HG03575 (cell line): Measurements from ENCODE around the gene FBN2.

ENCODE experiments used
- ATAC-seq: cut with Tn5 transposase; IDR thresholded peaks from one replicate; pipeline ENCODE4 v1.9.1; 2021; ENCODE audit not compliant: unreplicated experiment, insufficient number of reproducible peaks, low FRiP score; ENCODE audit errors: extremely low read depth

Gene FBN2

GRCh38 chr5:128538000-128538249 is at the start of gene FBN2:
Gene FBN2, minus strand, starts transcription at chr5:128538245. Its CDS starts 642 bp downstream, at chr5:128537603.
- no peak for ATAC-seq

DNA sequence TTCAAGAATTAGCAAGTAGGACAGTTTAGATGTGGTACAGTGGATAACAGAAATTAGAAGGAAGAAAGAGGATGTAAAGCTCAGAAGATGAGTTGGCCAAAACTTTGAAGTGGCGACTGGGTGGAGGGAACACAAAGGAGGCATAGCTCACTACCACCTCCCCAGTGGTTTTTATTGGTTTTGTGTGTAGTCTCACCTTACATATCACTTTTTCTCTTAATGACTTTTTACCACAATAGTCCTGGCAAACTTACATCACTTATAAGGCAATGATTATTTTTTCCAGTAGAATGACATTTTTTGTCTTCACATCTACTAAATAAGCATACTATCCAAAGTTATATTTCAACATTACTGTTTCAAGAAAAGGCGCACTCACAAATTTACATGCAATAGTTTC is 49.2 kb upstream of the FBN2 start:
- ATAC-seq: no peak

DNA sequence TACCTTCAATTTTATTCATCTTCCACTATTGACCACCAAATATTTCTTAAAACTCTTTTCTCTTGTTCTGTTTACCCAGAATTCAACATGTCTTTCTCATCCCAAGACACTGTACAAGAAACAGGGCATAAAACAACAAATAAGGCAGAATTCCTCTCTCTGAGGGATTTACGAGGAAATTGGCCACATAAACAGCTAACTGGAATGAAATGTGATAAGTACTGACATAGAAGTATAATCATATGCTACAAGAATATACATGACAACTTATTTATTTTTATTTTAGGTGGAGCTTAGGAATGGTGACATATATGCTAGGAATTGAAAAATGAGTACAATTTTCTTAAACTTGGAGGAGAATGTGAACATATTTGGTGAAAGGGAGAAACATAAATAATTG is 48.8 kb upstream of the FBN2 start:
- ATAC-seq: no peak

GRCh38 chr5:128579639-128580038 is 41.6 kb upstream of the FBN2 start:
- no peak for ATAC-seq

DNA sequence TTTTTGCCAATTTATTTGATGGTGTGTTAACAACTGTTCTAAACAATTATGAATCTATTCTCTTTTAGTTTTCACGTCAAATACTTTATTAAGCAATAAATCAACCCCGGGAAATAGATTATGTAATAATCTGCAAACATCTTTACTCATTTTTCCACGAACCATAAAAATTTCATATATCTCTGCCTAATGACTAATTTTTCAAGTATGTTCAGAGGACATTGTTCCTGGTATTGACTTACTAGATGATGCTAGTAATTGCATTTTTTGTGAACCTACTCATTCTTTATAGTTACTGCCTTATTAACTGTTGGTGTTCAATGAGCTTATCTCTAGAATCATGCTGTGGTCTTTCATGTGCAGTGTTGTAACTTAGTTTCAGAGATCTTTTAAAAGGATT is 41.0 kb upstream of the FBN2 start:
- ATAC-seq: no peak

DNA sequence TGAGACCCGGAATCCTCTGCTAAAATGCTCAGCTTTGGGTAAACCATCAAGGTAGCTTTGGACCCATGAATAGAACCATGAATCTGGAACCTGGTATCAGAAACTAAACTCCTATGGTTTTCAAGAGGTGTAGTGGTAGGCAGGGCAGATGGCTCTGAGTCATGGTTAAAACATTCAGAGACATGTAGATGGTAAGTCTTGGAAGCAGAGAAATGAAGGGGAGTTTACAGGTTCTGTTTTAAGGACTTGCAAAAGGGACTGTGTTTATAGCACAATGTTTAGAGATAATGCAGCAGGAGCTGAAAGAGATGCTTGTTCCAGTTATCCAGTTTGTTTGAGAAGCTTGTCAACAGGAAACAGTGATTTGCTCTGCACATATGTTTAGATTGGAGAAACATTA is 36.0 kb upstream of the FBN2 start:
- ATAC-seq: no peak

DNA sequence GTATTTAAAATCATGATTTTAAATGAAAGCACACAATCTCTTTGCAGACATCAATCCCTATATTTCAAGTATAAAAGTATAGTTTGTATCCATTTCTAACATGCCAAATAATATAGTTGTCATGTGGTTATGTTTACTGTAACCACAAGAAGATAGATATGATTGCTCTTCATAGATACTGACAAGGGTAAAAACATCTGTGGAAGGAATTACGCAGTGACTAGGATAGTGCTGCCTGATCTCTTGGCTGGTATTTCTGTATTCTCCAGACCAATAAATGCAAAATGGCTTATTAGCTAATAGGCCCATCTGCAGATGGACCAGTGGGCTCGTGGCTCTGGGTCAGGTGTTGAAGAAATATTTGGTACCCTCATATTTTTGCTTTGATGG is 34.9 kb upstream of the FBN2 start:
- no peak for ATAC-seq

GRCh38 chr5:128572051-128572929 is 34.2 kb upstream of the FBN2 start:
- no peak for ATAC-seq

DNA sequence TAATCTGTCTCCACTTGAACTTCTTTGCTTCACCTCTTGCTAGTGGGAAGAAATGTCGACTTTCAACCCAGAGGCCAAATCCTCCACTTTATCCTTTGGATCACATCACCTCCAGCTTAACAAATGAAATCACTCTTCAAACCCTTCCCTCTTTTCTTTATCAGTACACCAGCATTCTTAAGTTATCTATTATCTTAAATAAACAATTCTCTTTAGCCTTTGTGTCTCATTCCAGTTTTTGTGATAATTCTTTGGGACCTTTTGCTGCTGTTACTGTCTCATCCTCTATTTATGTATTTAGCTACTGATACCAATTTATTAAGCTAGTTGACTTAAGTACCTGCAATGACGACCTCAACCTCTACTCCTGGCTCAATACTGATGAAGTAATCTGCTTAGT is 28.1 kb upstream of the FBN2 start:
- no peak for ATAC-seq

GRCh38 chr5:128559300-128560297 is 21.6 kb upstream of the FBN2 start:
- no peak for ATAC-seq

DNA sequence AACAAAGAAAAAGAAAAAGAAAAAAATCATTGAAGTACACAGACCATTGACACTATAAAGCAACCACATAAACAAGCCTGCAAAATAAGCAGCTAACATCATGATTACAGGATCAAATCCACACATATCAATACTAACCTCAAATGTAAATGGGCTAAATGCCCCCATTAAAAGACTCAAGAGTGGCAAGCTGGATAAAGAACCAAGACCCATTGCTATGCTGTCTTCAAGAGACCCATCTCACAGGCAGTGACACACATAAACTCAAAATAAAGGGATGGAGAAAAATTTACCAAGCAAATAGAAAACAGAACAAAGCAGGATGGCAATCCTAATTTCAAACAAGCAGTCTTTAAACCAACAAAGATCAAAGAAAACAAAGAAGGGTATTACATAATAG is 15.7 kb upstream of the FBN2 start:
- no peak for ATAC-seq

DNA sequence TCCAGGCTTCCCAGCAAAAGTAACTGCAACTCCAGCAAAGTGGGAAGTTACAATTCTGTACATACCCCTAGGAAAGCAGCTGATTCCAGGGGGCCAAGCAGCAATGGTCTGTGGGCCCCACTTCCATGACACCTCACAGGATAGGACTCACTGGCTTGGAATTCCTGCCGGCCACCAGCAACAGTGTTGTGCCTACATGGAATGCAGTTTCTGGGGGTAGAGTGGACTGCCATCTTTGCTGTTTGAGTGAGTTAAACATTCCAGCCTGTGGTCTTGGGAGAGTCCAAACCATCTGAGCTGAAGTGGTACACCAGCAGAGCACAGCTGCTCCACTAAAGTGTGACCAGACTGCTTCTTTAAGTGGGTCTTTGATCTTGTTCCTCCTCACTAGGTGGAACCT is 13.4 kb upstream of the FBN2 start:
- ATAC-seq: no peak

DNA sequence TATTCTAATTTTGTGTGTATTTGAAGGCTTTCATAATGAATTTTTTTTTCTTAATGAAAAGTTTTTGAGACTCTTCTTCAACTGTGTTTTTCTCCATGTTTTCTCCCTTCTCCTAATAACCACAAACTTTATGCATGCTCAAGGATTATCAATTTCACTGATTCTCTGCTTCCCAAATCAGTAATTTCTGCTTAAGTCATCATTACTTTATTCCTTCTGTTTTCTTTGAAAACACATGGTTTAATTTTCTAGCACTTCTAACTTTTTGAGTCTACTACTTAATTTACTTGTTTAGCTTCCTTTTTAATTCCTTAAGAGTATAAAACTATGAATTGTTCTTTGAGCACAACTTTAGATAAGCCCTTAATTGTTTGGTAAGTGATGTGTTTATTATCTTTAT is 11.5 kb upstream of the FBN2 start:
- no peak for ATAC-seq

DNA sequence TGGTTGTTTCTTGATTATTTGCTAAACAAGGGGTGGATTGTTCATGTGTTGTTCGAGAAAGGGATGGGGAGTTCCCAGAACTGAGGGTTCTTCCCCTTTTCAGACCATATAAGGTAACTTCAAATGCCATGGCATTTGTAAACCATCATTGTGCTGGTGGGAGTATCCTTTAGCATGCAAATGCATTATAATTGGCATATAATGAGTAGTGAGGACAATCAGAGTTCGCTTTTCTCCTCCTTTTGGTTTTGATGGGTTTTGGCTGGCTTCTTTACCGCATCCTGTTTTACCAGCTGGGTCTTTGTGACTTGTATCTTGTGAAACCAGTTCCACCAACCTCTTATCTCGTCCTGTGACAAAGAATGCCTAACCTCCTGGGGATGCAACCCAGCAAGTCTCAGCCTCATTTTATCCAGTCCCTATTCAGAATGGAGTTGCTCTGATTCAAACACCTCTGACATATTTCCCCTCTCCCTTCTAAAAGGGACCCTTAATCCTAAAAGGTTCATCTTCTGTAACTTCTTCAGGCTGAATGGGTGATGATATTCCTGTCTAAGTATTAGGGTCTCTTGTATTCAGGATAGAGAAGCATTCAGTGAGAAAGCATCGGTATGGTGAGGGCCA is 8.7 kb upstream of the FBN2 start:
- no peak for ATAC-seq

GRCh38 chr5:128541385-128541784 is 3.3 kb upstream of the FBN2 start:
- no peak for ATAC-seq

DNA sequence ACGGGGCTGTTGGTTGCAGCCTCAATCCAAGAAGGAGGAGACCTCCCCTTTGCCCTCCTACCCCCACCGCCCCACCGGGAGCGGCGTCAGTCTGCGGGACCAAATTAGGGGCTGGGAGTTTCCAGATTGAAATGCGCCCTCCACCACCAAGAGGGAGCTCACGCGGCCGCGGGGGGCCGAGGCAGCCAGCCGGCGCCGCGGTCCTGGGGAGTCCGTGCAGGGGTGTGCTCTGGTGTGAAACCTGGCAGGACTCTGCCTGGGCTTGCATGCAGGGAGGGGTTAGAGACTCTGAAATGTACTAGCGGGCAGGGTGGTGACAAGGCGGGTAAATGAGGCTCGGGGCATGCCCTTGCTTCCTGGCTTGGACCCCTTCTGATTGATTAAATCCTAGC is 989 bp upstream of the FBN2 start:
- ATAC-seq: no peak

DNA sequence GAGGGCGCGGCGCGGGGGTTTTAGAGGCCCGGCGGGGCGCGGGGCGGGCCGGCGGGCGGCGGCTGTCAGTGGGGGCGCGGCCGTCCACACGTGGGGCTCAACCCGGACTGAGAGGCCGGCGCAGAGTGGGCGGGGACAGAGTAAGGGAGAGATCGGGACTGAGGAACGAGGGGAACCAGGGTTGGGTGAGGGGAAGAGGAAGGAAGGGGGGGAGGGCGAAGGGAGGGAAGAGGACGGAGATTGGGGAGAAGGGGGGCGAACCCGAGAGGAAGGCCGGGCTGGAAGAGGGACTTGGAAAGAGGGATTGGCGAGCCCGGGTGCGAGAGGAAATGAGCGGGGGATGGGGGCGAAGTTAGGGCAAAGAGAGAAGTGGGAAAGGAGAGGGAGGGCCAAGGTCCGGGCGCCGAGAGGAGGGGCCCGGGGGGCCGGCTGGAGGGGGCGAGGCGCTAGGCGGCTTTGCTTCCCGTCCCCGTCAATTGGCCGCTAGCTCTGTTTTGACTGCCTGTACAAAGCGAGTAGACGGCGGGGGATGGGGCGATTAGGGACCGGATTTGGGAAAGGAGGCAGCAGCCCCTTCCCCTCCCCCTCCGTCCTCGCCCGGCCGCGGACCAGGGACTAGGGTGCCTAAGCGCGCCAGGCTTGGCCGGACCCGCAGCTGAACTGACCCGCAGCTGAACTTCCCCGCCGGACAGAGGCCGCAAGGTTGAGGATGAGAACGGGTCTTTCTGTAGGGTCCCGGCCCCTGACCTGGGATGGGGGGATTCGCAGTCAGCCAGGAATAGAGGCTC is 399 bp upstream of the FBN2 start:
- ATAC-seq: no peak

DNA sequence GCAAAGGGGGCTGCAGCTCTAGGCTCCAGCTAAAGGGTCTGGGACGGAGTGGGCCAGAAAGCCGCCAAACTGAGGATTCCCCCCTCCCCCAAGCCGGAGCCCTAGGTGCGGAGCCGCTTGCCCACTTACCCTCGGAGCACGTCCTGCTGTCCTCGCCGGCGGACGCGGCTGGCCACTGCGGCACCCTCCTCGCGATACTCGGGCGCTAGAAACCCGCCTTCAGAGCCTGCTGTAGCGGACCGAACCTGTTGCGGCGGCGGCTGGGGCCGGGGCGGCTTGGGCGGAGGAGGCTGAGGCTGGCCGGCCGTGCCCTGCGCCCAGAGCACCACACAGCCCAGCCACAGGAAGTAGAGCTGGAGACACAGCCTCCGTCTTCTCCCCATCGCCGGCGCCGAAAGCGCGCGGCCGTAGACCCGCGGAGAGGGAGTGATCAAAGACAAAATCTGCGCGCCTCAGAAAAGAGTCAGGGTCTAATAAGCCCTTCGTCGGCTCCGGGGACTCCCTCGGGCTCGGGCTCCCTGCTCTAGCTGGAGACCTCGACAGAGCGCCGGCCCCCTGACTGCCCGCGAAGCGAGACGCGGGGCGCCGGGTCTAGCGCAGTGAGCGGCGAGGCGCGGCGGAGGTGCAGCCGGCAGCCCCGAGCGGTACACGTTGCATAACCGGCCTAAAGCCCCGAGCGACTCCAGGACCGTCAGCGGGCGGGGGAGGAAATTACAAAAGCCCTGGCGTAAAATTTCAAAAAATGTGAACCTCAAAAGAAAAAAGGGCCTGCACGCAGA is 635 bp downstream of the FBN2 start:
- ATAC-seq: no peak
